GM19240 (cell line): ENCODE data around the gene CDC42BPG.
A peak's percentile ranks its signal among the peaks of the same experiment; 100 is the strongest.

Experiments used
- DNase-seq: peaks from one replicate; pipeline ENCODE4 v3.0.0; 2011; ENCODE audit warnings: low spot score; ENCODE audit not compliant: insufficient read length

The CDC42BPG gene

DNA sequence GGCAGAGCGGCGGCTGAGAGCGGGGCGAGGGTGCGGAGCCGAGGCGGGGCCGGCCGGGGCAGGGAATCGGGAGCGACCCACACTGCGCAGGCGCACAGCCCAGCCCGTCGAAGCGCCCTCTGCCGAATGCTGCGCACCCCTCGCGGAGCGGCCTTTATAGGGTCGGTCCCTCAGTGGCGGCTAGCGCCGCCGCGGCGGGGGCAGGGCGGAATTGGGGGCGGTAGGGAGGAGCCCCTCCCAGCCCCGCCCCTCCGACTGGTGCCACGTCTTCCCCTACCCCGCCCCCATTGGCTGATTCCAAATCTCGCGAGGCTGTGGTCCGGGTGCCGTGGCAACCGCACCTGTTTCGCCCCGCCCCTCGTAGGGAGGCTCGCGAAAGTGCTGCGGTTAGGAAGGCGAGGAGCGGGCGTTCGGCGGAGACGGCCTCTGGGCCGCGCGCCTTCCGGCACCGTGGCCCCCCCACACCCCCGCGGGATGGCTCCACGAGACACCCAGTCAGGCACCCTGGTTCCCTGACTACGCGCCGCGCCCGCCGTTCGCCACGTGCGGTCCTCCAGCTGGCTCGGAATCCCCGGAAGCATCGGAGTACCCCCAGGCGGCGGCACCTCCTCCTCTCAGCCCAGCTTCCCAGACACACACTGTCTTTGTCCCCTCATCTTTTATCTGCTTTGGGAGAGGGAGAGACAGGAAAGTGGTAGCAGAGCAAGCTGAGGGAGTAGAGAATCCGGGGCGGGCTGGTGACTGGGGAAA is 34.2 kb upstream of the CDC42BPG start, which contains the start of gene EHD1:
EHD1 (minus strand) TSS at position 128 of the 750 bp plus-strand sequence. CDS start 157 bp downstream, outside the sequence.
- peak; percentile 92 for DNase-seq

DNA sequence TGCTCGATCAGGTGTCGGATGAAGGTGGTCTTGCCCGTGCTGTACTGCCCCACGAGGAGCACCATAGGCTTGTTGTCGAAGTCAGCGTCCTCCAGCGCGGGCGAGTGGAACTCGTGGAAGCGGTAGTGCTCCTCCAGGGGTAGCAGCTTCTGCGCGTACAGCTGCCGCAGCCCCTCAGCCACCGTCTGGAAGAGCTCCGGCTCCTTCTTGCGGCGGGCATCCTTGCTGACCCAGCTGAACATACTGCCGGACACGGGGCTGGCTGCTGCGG is 33.7 kb upstream of the CDC42BPG start:
- DNase-seq, result no peak

DNA sequence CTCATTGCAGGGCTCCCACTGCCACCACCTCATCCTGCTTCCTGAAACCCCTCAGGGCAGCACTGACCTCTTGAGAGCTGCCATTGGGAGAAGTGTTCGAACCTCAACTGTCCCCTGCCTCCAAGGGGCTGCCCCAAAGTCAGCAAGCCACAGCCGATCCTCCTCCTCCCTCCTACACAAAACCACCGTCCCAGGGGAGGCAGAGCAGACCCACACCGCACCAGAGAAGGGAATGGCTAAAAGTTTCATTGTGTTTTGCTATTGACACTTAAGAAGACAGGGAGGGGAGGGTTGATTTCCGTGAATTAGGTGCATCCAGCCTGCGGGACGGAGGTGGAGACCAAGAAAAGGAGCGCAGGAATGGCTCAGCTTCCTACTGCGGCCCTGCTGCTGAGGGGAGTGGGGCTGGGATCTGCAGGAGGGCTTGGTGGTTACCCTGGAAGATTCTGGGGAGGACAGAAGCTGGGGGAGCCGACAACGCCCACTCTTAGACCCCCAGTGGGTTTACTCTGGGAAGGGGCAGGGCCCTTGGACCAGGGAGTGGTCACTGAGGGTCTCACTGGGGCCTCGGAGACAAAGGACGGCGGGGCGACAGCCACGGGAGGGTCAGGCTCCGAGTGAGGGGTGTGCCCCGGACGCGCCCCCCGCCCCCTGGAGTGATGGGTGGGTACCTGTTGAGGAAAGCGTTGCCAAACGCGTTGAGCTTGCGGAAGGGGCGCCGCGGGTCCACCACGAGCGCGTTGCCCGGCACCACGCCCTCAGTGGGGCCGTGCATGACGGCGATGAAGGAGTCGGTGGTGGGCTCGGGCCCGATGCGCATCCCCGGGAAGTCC is 33.2 kb upstream of the CDC42BPG start:
- no peak for DNase-seq

DNA sequence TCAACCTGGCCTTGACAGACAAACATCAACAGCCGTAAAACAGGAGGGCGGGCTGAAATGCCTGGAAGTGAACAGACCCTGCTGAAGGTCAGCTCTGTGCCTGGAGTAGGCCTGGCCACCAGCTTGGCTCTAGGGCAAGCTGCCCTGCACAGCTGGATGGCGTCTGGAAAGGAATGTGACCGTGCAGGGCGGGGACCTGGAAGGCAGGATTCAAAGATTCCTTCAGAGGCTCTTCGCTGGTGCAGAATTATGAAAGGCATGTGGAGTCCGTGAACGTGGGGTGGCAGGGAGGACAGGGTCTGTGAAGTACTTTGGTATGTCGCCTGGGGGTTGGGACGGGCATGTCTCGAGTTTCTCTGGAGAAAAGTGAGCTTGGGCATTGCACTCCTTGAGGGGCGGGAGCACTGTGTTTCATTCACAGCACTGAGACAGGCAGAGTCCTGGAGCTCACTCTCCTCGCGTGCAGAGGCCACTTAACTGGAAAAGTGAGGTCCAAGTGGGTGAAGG is 32.4 kb upstream of the CDC42BPG start:
- no peak for DNase-seq

DNA sequence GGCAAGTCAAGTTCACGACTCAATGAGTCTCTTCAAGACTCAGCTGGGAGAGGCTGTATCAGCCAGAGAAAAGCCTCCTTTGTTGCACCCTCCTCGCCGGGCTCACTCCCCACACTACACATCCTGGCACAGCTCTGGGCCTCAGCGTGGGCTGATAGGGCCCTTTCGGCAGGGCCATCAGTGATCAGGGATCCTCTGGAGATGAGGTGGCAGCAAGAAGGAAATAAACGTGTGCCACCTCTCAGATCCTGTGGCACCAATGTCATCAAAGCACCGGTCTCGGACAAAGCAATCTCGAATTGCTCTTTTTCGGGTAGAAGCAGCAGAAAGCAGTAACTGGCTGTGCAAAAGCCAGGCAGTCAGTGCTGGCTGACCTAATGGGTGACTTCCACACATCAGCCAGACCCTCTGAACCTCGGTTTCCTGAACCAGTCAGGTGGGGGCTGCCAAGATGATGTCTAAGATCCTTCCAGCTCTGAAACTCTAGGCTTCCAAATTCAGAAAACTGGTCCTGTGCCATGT is 31.8 kb upstream of the CDC42BPG start:
- DNase-seq, result no peak

DNA sequence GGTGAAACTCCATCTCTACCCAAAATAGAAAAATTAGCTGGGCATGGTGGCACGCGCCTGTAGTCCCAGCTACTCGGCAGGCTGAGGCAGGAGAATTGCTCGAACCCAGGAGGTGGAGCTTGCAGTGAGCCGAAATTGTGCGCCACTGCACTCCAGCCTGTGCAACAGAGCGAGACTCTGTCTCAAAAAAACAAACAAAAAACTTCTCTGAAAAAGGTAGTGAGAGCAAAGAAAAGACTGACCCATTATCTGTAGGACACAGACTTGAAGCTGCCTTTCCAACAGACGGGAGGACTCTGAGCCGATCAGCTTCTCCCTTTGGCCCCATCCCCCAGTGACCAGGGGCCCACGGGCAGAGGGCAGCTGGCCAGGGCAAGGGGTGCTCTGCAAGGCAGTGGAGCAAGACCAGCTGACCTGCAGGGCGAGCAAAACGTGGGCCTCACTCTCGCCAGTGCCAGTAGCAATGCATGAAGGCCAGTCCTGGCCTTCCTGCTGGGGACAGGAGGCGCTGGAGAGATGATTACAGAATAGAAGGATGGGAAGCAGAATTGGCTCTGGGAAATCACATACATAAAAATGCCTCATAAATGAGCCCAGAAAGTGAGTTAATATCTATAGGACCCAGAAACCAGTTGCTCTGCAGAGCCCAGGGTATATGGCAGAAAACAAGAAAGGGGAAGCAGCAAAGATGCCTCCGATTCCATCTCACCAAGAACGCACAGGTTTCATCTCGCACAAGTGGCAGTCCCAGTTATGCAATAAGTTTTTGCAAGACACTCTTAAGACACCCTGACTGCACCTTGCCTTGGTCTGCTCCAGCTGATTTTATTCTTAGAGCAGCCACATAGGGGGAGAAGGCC is 31.1 kb upstream of the CDC42BPG start:
- no peak for DNase-seq

DNA sequence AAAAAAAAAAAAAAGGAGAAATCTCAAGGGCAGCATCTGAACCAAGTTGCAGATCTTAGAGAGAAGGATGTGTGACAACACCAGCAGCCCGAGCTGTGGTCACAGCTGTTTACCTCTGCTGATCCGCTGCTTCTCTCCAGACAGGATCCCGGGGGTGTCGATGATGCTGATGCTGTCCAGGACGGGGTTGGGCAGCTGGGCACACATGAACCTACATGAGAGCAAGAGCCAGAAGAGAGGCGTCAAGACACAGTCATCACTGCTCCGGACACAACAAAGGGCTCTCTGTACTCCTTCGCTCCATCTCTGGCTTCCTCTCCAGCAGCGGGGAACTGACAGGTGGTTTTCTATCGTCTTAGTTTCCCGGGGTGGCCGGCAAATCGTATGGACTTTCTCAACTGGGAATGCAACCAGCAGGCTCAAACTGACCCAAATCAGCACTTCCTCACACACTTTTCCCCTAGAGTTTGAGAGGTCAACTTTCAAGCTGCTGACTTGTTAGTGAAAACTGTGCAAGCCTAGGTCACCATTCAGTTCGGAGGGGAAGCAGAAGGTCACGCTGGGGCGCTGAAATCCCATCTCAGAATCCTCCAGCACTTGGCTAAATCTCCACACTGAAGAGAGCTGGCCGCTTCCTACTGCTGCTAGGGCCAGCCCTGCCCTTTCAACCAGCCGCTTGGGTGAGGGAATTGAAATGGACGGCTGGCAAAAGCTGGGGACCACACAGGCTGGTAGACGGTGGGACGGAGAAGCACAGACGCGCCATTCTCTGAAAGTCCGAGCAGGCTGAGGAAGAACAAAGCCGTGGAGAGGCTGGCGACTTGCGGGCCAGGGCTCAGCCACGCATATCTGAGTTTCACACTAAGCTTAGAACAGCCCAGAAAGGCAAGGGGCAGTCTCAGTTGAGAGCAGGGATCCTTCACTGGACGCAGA is 30.1 kb upstream of the CDC42BPG start:
- DNase-seq, result no peak

DNA sequence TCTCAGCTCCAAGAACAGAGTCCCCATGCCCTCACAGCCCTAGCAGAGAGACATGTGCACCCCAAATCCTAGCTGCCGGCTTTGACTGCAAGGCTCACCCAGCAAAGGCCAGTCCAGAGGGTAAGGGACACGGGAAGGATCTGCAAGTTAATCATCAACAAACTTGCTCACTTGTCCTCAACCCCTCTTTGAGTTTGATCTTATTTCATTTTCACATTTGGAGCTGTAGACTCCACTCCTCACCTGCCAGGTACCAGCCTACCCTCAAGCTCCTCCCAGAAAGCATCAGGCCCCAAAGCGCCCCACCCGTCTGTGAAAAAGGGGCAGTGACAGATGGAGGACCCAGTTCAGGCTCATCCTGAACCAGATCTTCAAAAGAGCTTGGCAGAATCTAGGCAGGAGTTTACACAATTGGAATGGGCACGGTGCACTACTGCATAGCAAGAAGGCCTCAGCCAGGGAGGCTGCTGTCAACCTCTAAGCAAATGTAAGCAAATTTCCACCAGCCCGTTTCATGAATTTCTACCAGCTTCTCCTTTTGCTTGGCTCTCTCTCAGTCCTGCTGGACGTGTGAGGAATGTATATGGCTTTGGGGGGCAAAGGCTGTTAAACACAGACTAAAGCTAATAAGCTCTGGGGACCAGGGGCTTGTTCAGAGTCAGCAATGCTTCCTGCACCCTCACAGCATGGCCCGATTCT is 28.5 kb upstream of the CDC42BPG start:
- no peak for DNase-seq

DNA sequence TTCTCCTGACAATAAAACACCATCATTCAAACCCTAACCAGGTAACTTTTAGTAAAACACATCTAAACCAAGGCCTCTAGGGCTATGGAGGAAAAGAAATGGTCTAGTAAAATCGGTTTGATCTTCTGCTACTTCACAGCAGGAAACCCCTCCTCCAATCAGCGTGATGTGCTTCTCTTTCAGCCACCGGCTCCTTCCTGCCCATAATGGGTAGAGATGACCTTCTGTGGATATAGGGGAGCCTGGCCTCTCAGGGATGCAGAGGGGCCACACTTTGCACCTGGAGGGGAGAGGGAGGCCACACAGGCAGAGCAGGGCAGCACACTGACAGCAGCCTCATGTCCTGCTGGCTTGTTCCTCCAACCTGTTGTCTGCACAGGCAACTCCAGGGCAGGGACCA is 27.0 kb upstream of the CDC42BPG start:
- no peak for DNase-seq

DNA sequence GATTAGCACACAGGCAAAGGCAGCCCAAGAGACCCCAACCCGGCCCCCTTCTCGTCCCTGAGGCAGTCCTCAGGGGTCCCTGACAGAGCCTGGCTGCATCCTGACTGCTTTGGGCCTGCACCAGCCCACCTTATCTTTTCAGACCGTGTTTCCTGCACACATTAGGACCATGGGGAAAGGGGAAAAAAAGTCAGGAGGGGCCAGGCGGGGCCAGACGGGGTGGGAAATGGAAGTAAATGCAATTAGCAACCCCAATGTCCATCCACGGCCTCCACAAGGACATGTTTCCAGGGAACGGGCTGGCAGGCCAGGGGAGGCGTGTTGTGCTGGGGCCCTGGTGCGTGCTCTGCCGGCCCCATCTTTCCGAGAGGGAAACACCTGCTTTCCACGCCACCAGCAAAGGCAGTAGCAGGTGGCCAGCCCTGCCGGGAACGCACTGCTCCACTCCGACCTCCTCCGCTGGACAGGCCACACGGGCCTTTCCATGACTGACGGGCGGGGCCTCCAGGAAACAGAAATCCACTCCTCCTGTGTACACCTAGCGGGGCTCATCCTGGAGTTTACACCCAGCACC is 26.5 kb upstream of the CDC42BPG start:
- DNase-seq, result no peak

DNA sequence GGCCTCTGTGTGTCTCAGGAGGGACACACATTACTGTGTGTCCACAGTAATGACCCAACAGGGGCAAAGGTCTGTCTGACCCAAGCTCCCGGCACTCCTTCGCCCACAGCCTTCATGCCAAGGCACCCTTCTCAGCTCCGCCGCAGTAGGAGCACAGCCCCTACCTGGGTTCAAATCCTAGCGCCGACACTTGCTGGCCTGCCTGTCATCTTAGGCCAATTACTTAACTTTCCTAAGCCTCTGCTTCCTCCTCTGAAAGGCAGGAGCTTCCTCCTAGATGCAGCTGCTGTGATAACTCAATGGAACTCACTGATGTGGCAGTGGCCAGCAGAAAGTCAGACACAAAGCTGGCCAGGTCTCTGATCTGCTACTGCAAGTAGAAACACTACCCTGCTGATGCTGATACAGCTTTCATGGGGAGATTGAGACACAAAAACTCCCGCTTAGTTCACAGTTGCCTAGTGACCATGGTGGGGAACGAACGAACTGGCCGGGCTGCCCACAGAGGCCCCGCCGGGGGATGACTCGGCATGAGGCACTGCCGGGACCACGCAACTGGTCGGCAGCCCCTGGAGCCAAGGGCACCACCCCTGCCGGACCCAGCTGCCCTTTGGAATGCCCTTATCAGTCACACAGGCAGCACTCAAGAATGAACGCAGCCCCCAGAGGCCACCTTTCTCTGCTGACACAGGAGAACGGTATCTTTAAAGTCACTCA is 25.9 kb upstream of the CDC42BPG start:
- DNase-seq, result no peak

DNA sequence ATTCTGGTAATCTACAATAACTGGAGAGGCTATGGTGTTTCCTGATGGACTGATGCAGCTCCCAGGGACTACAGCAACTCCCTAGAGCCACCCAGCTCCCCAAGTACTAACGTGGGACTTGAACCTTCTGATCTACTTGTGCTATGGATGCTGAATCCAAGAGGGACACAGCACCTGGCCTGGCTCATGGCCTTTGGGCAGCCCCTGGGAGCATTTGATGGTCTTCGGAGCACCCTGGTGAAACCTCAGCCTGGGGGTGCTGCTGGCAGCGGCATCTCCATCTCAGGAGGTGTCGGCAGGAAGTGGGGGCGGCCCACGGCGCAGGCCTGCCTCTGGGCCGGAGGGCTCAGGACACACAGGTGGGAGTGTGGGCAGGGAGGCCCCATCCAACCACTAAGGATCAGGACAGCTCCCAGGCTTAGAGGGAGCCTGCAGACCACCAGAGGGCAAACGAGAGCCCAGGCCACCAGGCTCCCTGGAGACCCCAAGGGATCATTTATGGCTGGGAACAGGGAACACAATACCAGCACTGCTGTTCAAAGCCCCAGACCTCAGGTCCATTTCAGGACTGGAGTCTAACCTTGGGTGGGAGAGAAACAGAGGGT is 25.2 kb upstream of the CDC42BPG start:
- no peak for DNase-seq

DNA sequence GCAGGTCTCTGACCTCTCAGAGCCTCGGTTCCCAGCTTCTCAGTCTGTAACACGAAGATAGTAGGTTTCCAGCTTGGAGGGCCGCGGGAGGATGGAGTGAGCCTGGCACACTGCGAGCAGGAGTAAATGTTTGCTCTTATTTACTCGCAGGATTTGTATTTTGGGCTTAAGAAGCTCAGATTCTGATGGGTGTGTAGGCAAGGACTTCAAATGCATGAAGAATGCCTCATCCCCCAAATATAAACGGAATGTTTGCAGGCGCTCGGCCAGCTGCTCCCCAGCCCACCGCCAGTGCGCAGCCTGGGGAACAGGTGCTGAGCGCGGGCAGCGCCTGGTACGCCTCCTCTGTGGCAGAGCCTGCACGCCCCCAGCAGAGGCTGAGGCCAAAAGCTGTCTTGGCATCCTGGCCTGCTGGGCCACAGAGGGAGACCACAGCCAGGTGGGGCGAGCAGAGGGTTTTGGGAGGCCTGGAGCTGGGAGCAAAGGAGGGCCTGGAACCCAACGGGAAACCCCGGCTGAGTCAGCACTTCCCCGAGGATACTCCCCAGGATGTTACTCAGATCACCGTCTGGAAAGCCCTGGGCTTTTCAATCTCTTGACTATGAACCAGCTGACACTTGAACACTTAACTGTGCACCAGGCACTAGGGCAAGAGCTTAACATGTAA is 24.6 kb upstream of the CDC42BPG start:
- no peak for DNase-seq

DNA sequence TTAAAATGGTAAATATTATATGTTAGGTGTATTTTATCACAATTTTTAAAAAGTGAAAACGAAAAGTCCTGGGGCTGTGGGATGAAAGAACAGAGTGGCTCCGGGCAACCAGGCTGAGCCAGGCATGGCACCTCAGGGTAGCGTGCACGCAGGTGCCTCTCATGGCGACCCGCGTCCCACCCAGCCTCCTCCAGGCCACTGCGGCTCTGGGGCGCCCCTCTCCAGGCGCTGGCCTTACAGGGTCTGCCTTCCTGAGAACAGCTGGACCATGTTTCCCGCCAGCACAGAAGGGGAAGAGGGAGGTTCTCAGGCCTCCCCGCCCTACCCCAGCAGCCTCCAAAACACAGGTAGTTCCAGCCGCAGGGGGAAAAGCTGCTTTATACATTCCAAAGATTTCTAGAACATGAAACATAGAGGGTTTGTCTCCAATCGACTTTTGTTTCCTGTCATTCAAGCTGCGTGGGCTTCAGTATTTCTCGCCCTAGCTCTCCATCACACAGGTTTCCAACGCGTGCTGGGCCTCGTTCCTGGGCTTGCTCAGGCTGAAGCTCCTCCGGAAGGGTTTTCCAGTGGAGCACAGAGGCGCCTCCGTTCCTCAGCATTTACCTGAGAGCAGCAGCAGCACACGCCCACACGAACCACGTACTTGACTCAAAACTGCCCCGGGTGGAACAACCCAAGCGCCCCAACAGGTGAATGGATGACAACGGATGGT is 23.5 kb upstream of the CDC42BPG start:
- DNase-seq, result no peak

DNA sequence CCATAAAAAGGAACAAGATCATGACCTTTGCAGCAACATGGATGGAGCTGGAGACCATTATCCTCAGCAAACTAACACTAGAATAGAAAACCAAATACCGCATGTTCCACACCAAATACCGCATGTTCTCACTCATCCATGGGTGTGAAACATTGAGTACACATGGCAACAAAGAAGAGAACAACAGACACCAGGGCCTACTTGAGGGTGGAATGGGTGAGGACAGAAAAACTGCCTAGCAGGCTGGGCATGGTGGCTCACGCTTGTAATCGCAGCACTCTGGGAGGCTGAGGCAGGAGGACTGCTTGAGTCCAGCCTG is 21.7 kb upstream of the CDC42BPG start:
- DNase-seq, result no peak

DNA sequence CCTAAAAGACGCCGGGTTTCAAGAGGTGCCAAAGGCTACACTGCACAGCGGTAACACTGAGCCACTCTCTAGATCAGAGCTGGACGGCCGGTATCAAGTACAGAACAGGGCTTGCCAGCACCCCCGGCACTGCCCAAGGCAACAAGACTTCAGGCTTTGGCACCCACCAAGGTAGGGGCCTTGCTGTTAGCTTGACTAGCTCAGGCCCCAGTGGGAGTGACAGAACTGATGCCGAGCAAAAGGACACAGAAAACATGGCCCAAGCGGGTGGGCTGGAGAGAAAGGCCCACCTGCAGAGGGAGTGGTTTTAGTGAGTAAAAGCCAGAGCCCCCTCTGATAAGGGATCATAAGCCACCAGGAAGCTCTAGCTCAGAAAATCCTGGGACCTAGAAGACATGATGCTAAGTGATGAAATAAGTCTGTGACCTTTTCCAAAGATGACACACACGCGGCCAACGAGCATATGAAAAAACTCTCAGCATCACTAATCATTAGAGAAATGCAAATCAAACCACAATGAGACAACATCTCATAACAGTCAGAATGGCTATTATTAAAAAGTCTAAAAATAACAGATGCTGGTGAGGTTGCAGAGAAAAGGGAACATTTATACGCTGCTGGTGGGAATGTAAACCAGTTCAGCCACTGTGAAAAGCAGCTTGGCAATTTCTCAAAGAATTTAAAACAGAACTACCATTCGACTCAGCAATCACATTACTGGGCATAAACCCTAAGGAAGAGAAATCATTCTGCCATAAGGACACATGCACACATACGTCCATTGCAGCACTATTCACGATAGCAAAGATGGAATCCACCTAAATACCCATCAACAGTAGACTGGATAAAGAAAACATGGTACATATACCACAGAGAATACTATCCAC is 21.1 kb upstream of the CDC42BPG start:
- no peak for DNase-seq
